AG09309 (cell line): ENCODE data around the gene BTBD1.
"Not testable (repeated sequence)": the region's sequence is repeated elsewhere in the genome, so short reads cannot be mapped to it uniquely, and the experiment has no call there.

Experiments used
- DNase-seq: peaks from one replicate; pipeline ENCODE4 v3.0.0-alpha.2; 2010; ENCODE audit warnings: low read depth
- H3K4me3 ChIP-seq: 2 replicates; pipeline ENCODE4 v1.5.1; 2011; ENCODE audit warnings: mild to moderate bottlenecking, low read depth, low read length, moderate library complexity; ENCODE audit not compliant: control insufficient read depth
- CTCF ChIP-seq: IDR thresholded peaks from 2 replicates; pipeline ENCODE4 v1.5.1; 2011; ENCODE audit warnings: mild to moderate bottlenecking, low read depth, low read length, inconsistent platforms; ENCODE audit not compliant: insufficient read depth, control insufficient read depth; ENCODE audit errors: missing control alignments

BTBD1 gene

DNA sequence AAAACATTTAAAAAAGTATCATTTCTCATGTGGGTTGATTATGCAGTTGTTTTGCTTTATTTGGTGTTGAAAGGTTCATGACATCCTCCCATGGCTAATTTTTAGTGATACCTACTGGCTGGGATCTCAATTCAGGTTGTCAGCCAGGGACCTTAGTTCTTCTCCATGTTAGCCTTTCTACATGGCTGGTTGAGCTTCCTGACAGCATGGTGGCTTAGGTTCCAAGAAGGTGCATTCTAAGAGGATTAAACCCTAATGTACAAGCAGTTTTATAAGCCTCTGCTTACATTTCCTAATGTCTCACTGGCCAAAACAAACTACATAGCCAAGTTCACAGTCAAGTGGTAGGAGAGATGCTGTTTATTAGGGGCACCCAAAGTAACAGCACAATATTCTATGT lies 31.0 kb upstream of the BTBD1 start:
- no peak for TF ChIP-seq CTCF
- no peak for DNase-seq
- no peak overlapping the region for H3K4me3 ChIP-seq

- TF ChIP-seq CTCF, result no peak
- no peak overlapping the region for H3K4me3 ChIP-seq
- DNase-seq, result no peak
Measured at GRCh38 chr15:83094583-83094982, 27.5 kb upstream of the BTBD1 start.

GRCh38 chr15:83092309-83092976 lies 25.4 kb upstream of the BTBD1 start:
- TF ChIP-seq CTCF, result no peak
- H3K4me3 ChIP-seq, result no peak overlapping the region
- no peak for DNase-seq

GRCh38 chr15:83091965-83092308 lies 24.9 kb upstream of the BTBD1 start:
- not testable (repeated sequence) for DNase-seq, H3K4me3 ChIP-seq

DNA sequence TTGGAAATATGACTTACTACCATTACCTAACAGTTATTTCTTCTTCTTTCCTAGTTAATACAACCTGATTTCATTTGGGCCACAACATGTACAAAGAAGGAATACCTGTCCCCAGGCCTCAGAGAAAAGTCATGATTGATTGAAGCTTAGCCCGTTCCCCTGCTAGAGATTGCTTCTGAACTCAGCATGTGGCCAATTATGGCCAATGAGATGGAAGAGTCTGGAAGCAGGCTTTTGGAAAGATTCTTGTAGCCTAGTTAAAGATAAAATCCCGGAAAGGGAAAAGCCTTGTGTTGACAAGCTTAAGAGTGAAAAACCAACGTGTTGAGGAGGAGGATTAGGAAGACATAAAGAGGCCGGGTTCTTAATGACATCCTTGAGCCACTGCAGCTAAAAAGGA lies 23.4 kb upstream of the BTBD1 start:
- no peak overlapping the region for H3K4me3 ChIP-seq
- DNase-seq, result no peak
- TF ChIP-seq CTCF, result no peak

DNA sequence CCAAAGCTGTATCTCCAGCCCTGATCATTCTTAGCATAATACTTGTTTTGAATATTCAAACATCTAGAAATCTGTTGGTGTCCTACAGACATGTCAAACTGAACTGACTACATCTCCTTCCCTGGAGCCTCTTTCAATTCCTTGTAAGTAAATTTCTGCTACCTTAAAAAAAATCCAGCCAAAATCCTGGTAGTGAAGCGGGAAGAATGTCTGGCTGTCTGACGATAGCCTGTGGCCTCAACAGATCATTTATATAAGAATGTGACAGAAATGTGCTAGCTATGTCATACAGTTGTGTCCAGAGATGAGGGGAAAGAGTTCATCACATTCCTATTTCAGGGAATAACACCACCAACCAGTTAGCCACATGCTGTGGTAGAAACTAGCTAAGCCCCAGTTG lies 21.8 kb upstream of the BTBD1 start:
- no peak for TF ChIP-seq CTCF
- no peak overlapping the region for H3K4me3 ChIP-seq
- no peak for DNase-seq

GRCh38 chr15:83087576-83087975 lies 20.5 kb upstream of the BTBD1 start:
- no peak overlapping the region for H3K4me3 ChIP-seq
- TF ChIP-seq CTCF, result no peak
- no peak for DNase-seq

- not testable (repeated sequence) for H3K4me3 ChIP-seq, DNase-seq
Measured at GRCh38 chr15:83085864-83086552, 19.0 kb upstream of the BTBD1 start.

GRCh38 chr15:83085461-83085860 lies 18.4 kb upstream of the BTBD1 start:
- not testable (repeated sequence) for DNase-seq, H3K4me3 ChIP-seq
